ENCODE measurements around the gene DAND5. TPM values are rescaled to one million over a fixed set of nuclear protein-coding genes. Genes with fewer than 3 reads are reported as not detected.

Gene DAND5
- total and polyA plus RNA-seq, 5 donors from 2014 or later = not detected

GRCh38 chr19:13016628-13017305, 47.4 kb downstream of the DAND5 start:
- Histone ChIP-seq H3K27me3 (ENCODE audit: control insufficient read depth, insufficient read depth, low read length) (peaks cover 7% of the 10 kb centered on the region), H3K4me1 (ENCODE audit: control insufficient read depth, insufficient read depth, low read length, poor library complexity, severe bottlenecking) (peaks cover 19% of the 10 kb centered on the region), H3K27ac (ENCODE audit: insufficient read depth, low read length, poor library complexity, severe bottlenecking) (no peak overlapping the region), H3K36me3 (ENCODE audit: control insufficient read depth, insufficient read depth, low read length) (no peaks in the 10 kb centered on the region), H3K4me3 (ENCODE audit: low read depth, low read length) (no peak overlapping the region), H3K9me3 (ENCODE audit: control insufficient read depth in 2 of 2, low read length in 2 of 2) (no peaks in the 10 kb centered on the region)
- Mint-ChIP-seq H3K27ac (no peak overlapping the region), H3K9me3 (peaks cover 0 to 4% (median 0%) of the 10 kb centered on the region in 7 donors), H3K4me1 (peaks cover 0 to 30% (median 7%) of the 10 kb centered on the region in 4 donors), H3K36me3 (no peaks in the 10 kb centered on the region), H3K4me3 (no peak overlapping the region), H3K27me3 (peaks cover 68% of the 10 kb centered on the region)
- DNase-seq (no peak), ATAC-seq (ENCODE audit: low read depth in 2 of 2) (no peak)

- H3K27ac ChIP-seq (ENCODE audit: insufficient read depth, low read length, poor library complexity, severe bottlenecking) = no peak overlapping the region
- H3K4me3 ChIP-seq (ENCODE audit: low read depth, low read length) = no peak overlapping the region
- Mint-ChIP-seq H3K4me1 (peaks cover 0 to 29% (median 7%) of the 10 kb centered on the region in 4 donors), H3K9me3 (peaks cover 0 to 4% (median 0%) of the 10 kb centered on the region in 7 donors), H3K36me3 (no peaks in the 10 kb centered on the region), H3K27ac (no peak overlapping the region), H3K4me3 (no peak overlapping the region), H3K27me3 (peaks cover 71% of the 10 kb centered on the region)
- no peaks in the 10 kb centered on the region for H3K9me3 ChIP-seq (ENCODE audit: control insufficient read depth in 2 of 2, low read length in 2 of 2)
- ATAC-seq (ENCODE audit: low read depth in 2 of 2) (no peak), DNase-seq (no peak)
- H3K36me3 ChIP-seq (ENCODE audit: control insufficient read depth, insufficient read depth, low read length) = no peaks in the 10 kb centered on the region
- H3K27me3 ChIP-seq (ENCODE audit: control insufficient read depth, insufficient read depth, low read length) = peaks cover 7% of the 10 kb centered on the region
- H3K4me1 ChIP-seq (ENCODE audit: control insufficient read depth, insufficient read depth, low read length, poor library complexity, severe bottlenecking) = peaks cover 17% of the 10 kb centered on the region
Observed at GRCh38 chr19:13017306-13018034, 48.1 kb downstream of the DAND5 start.

GRCh38 chr19:13018035-13018914, 48.9 kb downstream of the DAND5 start:
- H3K4me3 Mint-ChIP-seq = no peak overlapping the region
- H3K4me1 Mint-ChIP-seq = peaks cover 0 to 25% (median 4%) of the 10 kb centered on the region in 4 donors
- Histone ChIP-seq H3K4me1 (ENCODE audit: control insufficient read depth, insufficient read depth, low read length, poor library complexity, severe bottlenecking) (peaks cover 14% of the 10 kb centered on the region), H3K36me3 (ENCODE audit: control insufficient read depth, insufficient read depth, low read length) (no peaks in the 10 kb centered on the region), H3K27ac (ENCODE audit: insufficient read depth, low read length, poor library complexity, severe bottlenecking) (no peak overlapping the region), H3K27me3 (ENCODE audit: control insufficient read depth, insufficient read depth, low read length) (peaks cover 7% of the 10 kb centered on the region), H3K4me3 (ENCODE audit: low read depth, low read length) (no peak overlapping the region), H3K9me3 (ENCODE audit: control insufficient read depth in 2 of 2, low read length in 2 of 2) (no peaks in the 10 kb centered on the region)
- no peaks in the 10 kb centered on the region for H3K36me3 Mint-ChIP-seq
- peaks cover 0 to 4% (median 0%) of the 10 kb centered on the region in 7 donors for H3K9me3 Mint-ChIP-seq
- DNase-seq (no peak), ATAC-seq (ENCODE audit: low read depth in 2 of 2) (no peak)
- peak overlapping the region in 1 of 3 donors; percentile 9 for H3K27ac Mint-ChIP-seq
- H3K27me3 Mint-ChIP-seq = peaks cover 68% of the 10 kb centered on the region

- H3K27me3 Mint-ChIP-seq = peaks cover 68% of the 10 kb centered on the region
Observed at GRCh38 chr19:13019332-13019731, 50.0 kb downstream of the DAND5 start.

GRCh38 chr19:13020002-13020414, 50.6 kb downstream of the DAND5 start:
- Mint-ChIP-seq H3K4me3 (no peak overlapping the region), H3K9me3 (peaks cover 0 to 2% (median 0%) of the 10 kb centered on the region in 7 donors), H3K27me3 (peaks cover 68% of the 10 kb centered on the region), H3K4me1 (peaks cover 6 to 26% (median 9%) of the 10 kb centered on the region in 4 donors), H3K27ac (no peak overlapping the region), H3K36me3 (no peaks in the 10 kb centered on the region)
- Histone ChIP-seq H3K9me3 (ENCODE audit: control insufficient read depth in 2 of 2, low read length in 2 of 2) (no peaks in the 10 kb centered on the region), H3K4me3 (ENCODE audit: low read depth, low read length) (no peak overlapping the region), H3K27ac (ENCODE audit: insufficient read depth, low read length, poor library complexity, severe bottlenecking) (no peak overlapping the region), H3K27me3 (ENCODE audit: control insufficient read depth, insufficient read depth, low read length) (peaks cover 8% of the 10 kb centered on the region), H3K36me3 (ENCODE audit: control insufficient read depth, insufficient read depth, low read length) (no peaks in the 10 kb centered on the region), H3K4me1 (ENCODE audit: control insufficient read depth, insufficient read depth, low read length, poor library complexity, severe bottlenecking) (peaks cover 17% of the 10 kb centered on the region)
- ATAC-seq (ENCODE audit: low read depth in 2 of 2) (no peak), DNase-seq (no peak)

More at GRCh38 chr19:13019332-13019731, 50.0 kb downstream of the DAND5 start:
- H3K27me3 ChIP-seq (ENCODE audit: control insufficient read depth, insufficient read depth, low read length) = peaks cover 10% of the 10 kb centered on the region
- no peaks in the 10 kb centered on the region for H3K36me3 ChIP-seq (ENCODE audit: control insufficient read depth, insufficient read depth, low read length)
- Mint-ChIP-seq H3K9me3 (peaks cover 0 to 4% (median 0%) of the 10 kb centered on the region in 7 donors), H3K4me3 (no peak overlapping the region), H3K4me1 (peaks cover 3 to 24% (median 6%) of the 10 kb centered on the region in 4 donors), H3K27ac (no peak overlapping the region), H3K36me3 (no peaks in the 10 kb centered on the region)
- DNase-seq = no peak
- peaks cover 14% of the 10 kb centered on the region for H3K4me1 ChIP-seq (ENCODE audit: control insufficient read depth, insufficient read depth, low read length, poor library complexity, severe bottlenecking)
- ATAC-seq (ENCODE audit: low read depth in 2 of 2) = no peak
- H3K4me3 ChIP-seq (ENCODE audit: low read depth, low read length) = no peak overlapping the region
- H3K27ac ChIP-seq (ENCODE audit: insufficient read depth, low read length, poor library complexity, severe bottlenecking) = no peak overlapping the region
- H3K9me3 ChIP-seq (ENCODE audit: control insufficient read depth in 2 of 2, low read length in 2 of 2) = no peaks in the 10 kb centered on the region

- H3K36me3 ChIP-seq (ENCODE audit: control insufficient read depth, insufficient read depth, low read length) = no peaks in the 10 kb centered on the region
- peaks cover 17% of the 10 kb centered on the region for H3K4me1 ChIP-seq (ENCODE audit: control insufficient read depth, insufficient read depth, low read length, poor library complexity, severe bottlenecking)
- Mint-ChIP-seq H3K4me1 (peaks cover 6 to 29% (median 8%) of the 10 kb centered on the region in 4 donors), H3K27me3 (peaks cover 79% of the 10 kb centered on the region), H3K36me3 (peaks cover 9% of the 10 kb centered on the region), H3K9me3 (peaks cover 0 to 5% (median 0%) of the 10 kb centered on the region in 7 donors), H3K4me3 (peak overlapping the region in 2 of 4 donors; percentile 22 to 28), H3K27ac (no peak overlapping the region)
- H3K9me3 ChIP-seq (ENCODE audit: control insufficient read depth in 2 of 2, low read length in 2 of 2) = no peaks in the 10 kb centered on the region
- ATAC-seq (ENCODE audit: low read depth in 2 of 2) = no peak
- H3K4me3 ChIP-seq (ENCODE audit: low read depth, low read length) = no peak overlapping the region
- no peak for DNase-seq
- H3K27ac ChIP-seq (ENCODE audit: insufficient read depth, low read length, poor library complexity, severe bottlenecking) = no peak overlapping the region
- H3K27me3 ChIP-seq (ENCODE audit: control insufficient read depth, insufficient read depth, low read length) = peaks cover 9% of the 10 kb centered on the region
Observed at GRCh38 chr19:13022111-13022858, 52.9 kb downstream of the DAND5 start.
